Sigmoid colon (tissue), 7 donors: ENCODE results near the gene BCAS1. TPM values are rescaled to one million over a fixed set of nuclear protein-coding genes. Genes with fewer than 3 reads are reported as not detected.
A peak's percentile ranks its signal among the peaks of the same experiment; 100 is the strongest.

Source experiments
- DNase-seq: peaks from one replicate; pipeline ENCODE4 v3.0.0-alpha.2; 2019
- H3K27ac ChIP-seq, 4 donors: fragments of 200-600 bp; sonication (generic); one replicate each; pipeline ENCODE4 v1.5.1; 2016 to 2019; ENCODE audit warnings: mild to moderate bottlenecking in 1 of 4
- H3K27me3 ChIP-seq, 3 donors: fragments of 200-600 bp; sonication (generic); one replicate each; pipeline ENCODE4 v1.5.1; 2019; ENCODE audit warnings: mild to moderate bottlenecking in 1 of 3
- H3K36me3 ChIP-seq, 4 donors: fragments of 200-600 bp; sonication (generic); one replicate each; pipeline ENCODE4 v1.5.1; 2016 to 2019
- H3K4me1 ChIP-seq, 4 donors: fragments of 200-600 bp; sonication (generic); one replicate each; pipeline ENCODE4 v1.5.1; 2017 to 2019
- H3K4me3 ChIP-seq, 4 donors: fragments of 200-600 bp; sonication (generic); one replicate each; pipeline ENCODE4 v1.5.1; 2017 to 2019; ENCODE audit warnings: mild to moderate bottlenecking in 2 of 4, moderate library complexity in 1 of 4
- H3K9me3 ChIP-seq, 4 donors: fragments of 200-600 bp in 3 of 4; sonication (generic) in 3 of 4; one replicate each; pipeline versions ENCODE4 v1.5.1 to v1.6.1; 2013 to 2019
- CTCF ChIP-seq, 4 experiments: fragments of 450-650 bp in 3 of 4; fragments of 200-600 bp in 1 of 4; IDR thresholded peaks; one replicate each; pipeline ENCODE4 v1.5.1; 2016 to 2019; ENCODE audit warnings: antibody characterized with exemption in 4 of 4, mild to moderate bottlenecking in 3 of 4, moderate library complexity in 2 of 4
- EP300 ChIP-seq, 4 donors: sonication (generic); formaldehyde crosslinking; IDR thresholded peaks; one replicate each; pipeline ENCODE4 v1.6.1; 2017; ENCODE audit warnings: antibody characterized with exemption in 4 of 4
- POLR2A ChIP-seq, 2 donors: fragments of 450-650 bp; IDR thresholded peaks; one replicate each; pipeline ENCODE4 v1.6.1; 2016; ENCODE audit warnings: antibody characterized with exemption in 2 of 2, mild to moderate bottlenecking in 2 of 2, moderate library complexity in 2 of 2
- POLR2AphosphoS5 ChIP-seq, 4 donors: sonication (generic); formaldehyde crosslinking; IDR thresholded peaks; one replicate each; pipeline ENCODE4 v1.6.1; 2017; ENCODE audit warnings: antibody characterized with exemption in 4 of 4
- WGBS, 2 donors: extraction: QIAGEN DNeasy Blood & Tissue Kit; methylation state at CpG; one replicate each; pipeline ENCODE4 v1.1.7; 2013; 5-methylcytosine and 5-hydroxymethylcytosine counted together
- intact Hi-C: fragments of 100-400 bp; cut with DNase I; formaldehyde crosslinking; loops from one replicate; pipeline ENCODE4 v1.15.1; 2023
- polyA plus RNA-seq, 3 donors: library from polyadenylated mRNA; stranded (reverse); fragments of 200-250 nt; gene quantifications; one replicate each; pipeline ENCODE4 v1.2.3, GENCODE V29; 2013
- total RNA-seq, 4 donors: library from RNA; depleted of rRNA; stranded (reverse); fragments of >200 nt; gene quantifications; one replicate each; pipeline ENCODE4 v1.1.0, GENCODE V29; 2016
- donor health status: healthy with polysubstance abuse.
- donor health status: Bipolar disorder and iron deficiency.
- donor health status: healthy.

BCAS1 gene
- total and polyA plus RNA-seq, 7 donors, result 0.71 to 198 (median 35.4) TPM; not detected in 2

- peak; percentile 77 for DNase-seq
- intact Hi-C loops, result loop anchor here (5.0 to 10.0 kb wide), 3 partner anchors 45 to 287 kb away; partner anchors contain the start of gene PFDN4
These were observed 153.0 kb downstream of the BCAS1 start for GRCh38 chr20:53917145-53918019.

GRCh38 chr20:53916173-53916512, 154.3 kb downstream of the BCAS1 start:
- H3K4me3 ChIP-seq, result peak overlapping the region in 2 of 4 donors; percentile 57 to 58

More at GRCh38 chr20:53917145-53918019, 153.0 kb downstream of the BCAS1 start:
- H3K27ac ChIP-seq, result peak overlapping the region; percentile 79 to 87 (median 80)
- H3K4me1 ChIP-seq, result peaks cover 0 to 38% (median 33%) of the 10 kb centered on the region in 4 donors
- no peak overlapping the region for H3K4me3 ChIP-seq
- TF ChIP-seq POLR2AphosphoS5 (IDR thresholded peaks at IDR 0.05), result peak in 2 of 4 donors; percentile 38 to 49
- TF ChIP-seq CTCF (IDR thresholded peaks at IDR 0.05), result no peak
- no peaks in the 10 kb centered on the region for H3K27me3 ChIP-seq
- 39 to 46% methylated on average over 10 of the region's 10 CpGs for WGBS, 2 donors
- no peaks in the 10 kb centered on the region for H3K9me3 ChIP-seq
- no peaks in the 10 kb centered on the region for H3K36me3 ChIP-seq

GRCh38 chr20:53915446-53916172, 154.8 kb downstream of the BCAS1 start:
- Histone ChIP-seq H3K9me3 (no peaks in the 10 kb centered on the region), H3K27ac (peak overlapping the region; percentile 79 to 87 (median 80)), H3K36me3 (no peaks in the 10 kb centered on the region), H3K4me1 (peaks cover 0 to 38% (median 33%) of the 10 kb centered on the region in 4 donors), H3K4me3 (peak overlapping the region; percentile 36 to 58 (median 56)), H3K27me3 (no peaks in the 10 kb centered on the region)
- WGBS, 2 donors, result 0% methylated on average over 24 of the region's 24 CpGs
- TF ChIP-seq POLR2A (IDR thresholded peaks at IDR 0.05) (no peak), POLR2AphosphoS5 (IDR thresholded peaks at IDR 0.05) (peak in 3 of 4 donors; percentile 36 to 47 (median 41)), CTCF (IDR thresholded peaks at IDR 0.05) (peak; percentile 88 to 94 (median 90))
- intact Hi-C loops, result loop anchor here (1.0 to 10.0 kb wide), 4 partner anchors 43 to 337 kb away; partner anchors contain the start of gene PFDN4
- peak; percentile 96 for DNase-seq

More at GRCh38 chr20:53916173-53916512, 154.3 kb downstream of the BCAS1 start:
- Histone ChIP-seq H3K27me3 (no peaks in the 10 kb centered on the region), H3K36me3 (no peaks in the 10 kb centered on the region), H3K4me1 (peaks cover 0 to 38% (median 33%) of the 10 kb centered on the region in 4 donors), H3K27ac (peak overlapping the region; percentile 79 to 87 (median 80)), H3K9me3 (no peaks in the 10 kb centered on the region)
- intact Hi-C loops, result loop anchor here (5.0 to 10.0 kb wide), 3 partner anchors 44 to 289 kb away; partner anchors contain the start of gene PFDN4
- no peak for TF ChIP-seq POLR2AphosphoS5 (IDR thresholded peaks at IDR 0.05)
- TF ChIP-seq EP300 (IDR thresholded peaks at IDR 0.05), result no peak
- TF ChIP-seq CTCF (IDR thresholded peaks at IDR 0.05), result no peak
- TF ChIP-seq POLR2A (IDR thresholded peaks at IDR 0.05), result no peak
- 67 to 78% methylated on average over 2 of the region's 2 CpGs for WGBS, 2 donors
- DNase-seq, result no peak

- WGBS, 2 donors, result 7 to 32% methylated on average over 6 of the region's 6 CpGs
- TF ChIP-seq EP300 (IDR thresholded peaks at IDR 0.05) (no peak), POLR2AphosphoS5 (IDR thresholded peaks at IDR 0.05) (no peak)
- peaks cover 0 to 38% (median 33%) of the 10 kb centered on the region in 4 donors for H3K4me1 ChIP-seq
These were observed 155.5 kb downstream of the BCAS1 start for GRCh38 chr20:53914781-53915445.

More at GRCh38 chr20:53914781-53915445, 155.5 kb downstream of the BCAS1 start:
- intact Hi-C loops, result loop anchor here (1.0 to 10.0 kb wide), 4 partner anchors 43 to 337 kb away; partner anchors contain the start of gene PFDN4
- Histone ChIP-seq H3K36me3 (no peaks in the 10 kb centered on the region), H3K4me3 (peak overlapping the region; percentile 36 to 58 (median 56)), H3K27ac (peak overlapping the region; percentile 79 to 87 (median 80)), H3K27me3 (no peaks in the 10 kb centered on the region), H3K9me3 (no peaks in the 10 kb centered on the region)
- DNase-seq, result no peak
